ENCODE data around the gene HMX2. TPM values are rescaled to one million over a fixed set of nuclear protein-coding genes. Genes with fewer than 3 reads are reported as not detected.
A peak's percentile ranks its signal among the peaks of the same experiment; 100 is the strongest.

The HMX2 gene
- total and polyA plus RNA-seq, 7 experiments from 2014 or later = 0.14 to 0.24 TPM; not detected in 5

- ChIA-PET POLR2A (interaction anchor here (1.1 to 2.8 kb wide), 4 partner anchors 11 to 142 kb away, joined by 3 to 16 read pairs (median 8); no protein-coding TSS in a partner anchor), CTCF (interaction anchor here (1.2 kb wide), 1 partner anchor 13 kb away, joined by 4 read pairs; no protein-coding TSS in a partner anchor)
- Mint-ChIP-seq H3K4me3 (peak overlapping the region; percentile 76 to 91 (median 89)), H3K27me3 (peaks cover 31 to 64% (median 36%) of the 10 kb centered on the region in 5 donors), H3K36me3 (peaks cover 3 to 8% (median 4%) of the 10 kb centered on the region in 5 donors), H3K9me3 (peaks cover 0 to 4% (median 0%) of the 10 kb centered on the region in 11 donors), H3K4me1 (peaks cover 31 to 73% (median 60%) of the 10 kb centered on the region in 7 donors), H3K27ac (peak overlapping the region in 5 of 9 donors; percentile 22 to 70 (median 49))
- ATAC-seq = no peak
- Histone ChIP-seq H3K36me3 (ENCODE audit: control insufficient read depth in 2 of 3, insufficient read depth in 3 of 3, low read length in 3 of 3) (peaks cover 0 to 6% (median 0%) of the 10 kb centered on the region in 3 experiments), H3K27ac (ENCODE audit: low read depth, low read length) (no peak overlapping the region), H3K4me1 (ENCODE audit: control insufficient read depth in 2 of 2, insufficient read depth in 2 of 2, low read length in 2 of 2) (peaks cover 33 to 69% of the 10 kb centered on the region in 2 donors), H3K27me3 (ENCODE audit: control insufficient read depth in 2 of 2, insufficient read depth in 2 of 2, low read length in 2 of 2) (peaks cover 12 to 31% of the 10 kb centered on the region in 2 donors), H3K9me3 (ENCODE audit: control insufficient read depth in 2 of 3, low read length in 3 of 3) (no peaks in the 10 kb centered on the region), H3K4me3 (ENCODE audit: low read length) (peak overlapping the region; percentile 52)
- peak in 7 of 9 donors; percentile 37 to 65 (median 51) for DNase-seq
- intact Hi-C loops (cut with micrococcal nuclease) = loop anchor here (1.0 to 5.0 kb wide), 5 partner anchors 9 to 1177 kb away; no protein-coding TSS in a partner anchor
Observed at GRCh38 chr10:123149568-123150270, 1.8 kb downstream of the HMX2 start.

- peaks cover 31 to 67% of the 10 kb centered on the region in 2 donors for H3K4me1 ChIP-seq (ENCODE audit: control insufficient read depth in 2 of 2, insufficient read depth in 2 of 2, low read length in 2 of 2)
- H3K4me3 Mint-ChIP-seq = peak overlapping the region; percentile 76 to 91 (median 86)
- peaks cover 0 to 4% (median 0%) of the 10 kb centered on the region in 11 donors for H3K9me3 Mint-ChIP-seq
- H3K27me3 Mint-ChIP-seq = peaks cover 24 to 57% (median 29%) of the 10 kb centered on the region in 5 donors
- no peaks in the 10 kb centered on the region for H3K9me3 ChIP-seq (ENCODE audit: control insufficient read depth in 2 of 3, low read length in 3 of 3)
- peaks cover 0 to 7% (median 0%) of the 10 kb centered on the region in 3 experiments for H3K36me3 ChIP-seq (ENCODE audit: control insufficient read depth in 2 of 3, insufficient read depth in 3 of 3, low read length in 3 of 3)
- peak overlapping the region; percentile 54 for H3K4me3 ChIP-seq (ENCODE audit: low read length)
- peaks cover 10 to 27% of the 10 kb centered on the region in 2 donors for H3K27me3 ChIP-seq (ENCODE audit: control insufficient read depth in 2 of 2, insufficient read depth in 2 of 2, low read length in 2 of 2)
- H3K27ac Mint-ChIP-seq = peak overlapping the region in 4 of 9 donors; percentile 5 to 49 (median 47)
- intact Hi-C loops (cut with micrococcal nuclease) = loop anchor here (1.0 to 5.0 kb wide), 4 partner anchors 17 to 1178 kb away; no protein-coding TSS in a partner anchor
- H3K27ac ChIP-seq (ENCODE audit: low read depth, low read length) = no peak overlapping the region
- DNase-seq = peak in 1 of 9 donors; percentile 30
- ChIA-PET CTCF (interaction anchor here (0.6 to 1.2 kb wide), 3 partner anchors 12 to 139 kb away, joined by 3 to 4 read pairs (median 3); no protein-coding TSS in a partner anchor), POLR2A (interaction anchor here (0.8 to 2.8 kb wide), 5 partner anchors 10 to 142 kb away, joined by 3 to 16 read pairs (median 4); no protein-coding TSS in a partner anchor)
- peaks cover 3 to 12% (median 4%) of the 10 kb centered on the region in 5 donors for H3K36me3 Mint-ChIP-seq
- no peak for ATAC-seq
- H3K4me1 Mint-ChIP-seq = peaks cover 26 to 71% (median 58%) of the 10 kb centered on the region in 7 donors
Observed at GRCh38 chr10:123150271-123150985, 2.5 kb downstream of the HMX2 start.

GRCh38 chr10:123150986-123151736 lies 3.2 kb downstream of the HMX2 start:
- Histone ChIP-seq H3K27me3 (ENCODE audit: control insufficient read depth in 2 of 2, insufficient read depth in 2 of 2, low read length in 2 of 2) (peaks cover 10 to 20% of the 10 kb centered on the region in 2 donors), H3K36me3 (ENCODE audit: control insufficient read depth in 2 of 3, insufficient read depth in 3 of 3, low read length in 3 of 3) (peaks cover 0 to 9% (median 3%) of the 10 kb centered on the region in 3 experiments), H3K4me1 (ENCODE audit: control insufficient read depth in 2 of 2, insufficient read depth in 2 of 2, low read length in 2 of 2) (peaks cover 30 to 67% of the 10 kb centered on the region in 2 donors), H3K27ac (ENCODE audit: low read depth, low read length) (no peak overlapping the region), H3K4me3 (ENCODE audit: low read length) (peak overlapping the region; percentile 54), H3K9me3 (ENCODE audit: control insufficient read depth in 2 of 3, low read length in 3 of 3) (no peaks in the 10 kb centered on the region)
- H3K9me3 Mint-ChIP-seq = peaks cover 0 to 4% (median 0%) of the 10 kb centered on the region in 11 donors
- peak overlapping the region in 3 of 9 donors; percentile 19 to 42 (median 28) for H3K27ac Mint-ChIP-seq
- peaks cover 24 to 72% (median 60%) of the 10 kb centered on the region in 7 donors for H3K4me1 Mint-ChIP-seq
- ChIA-PET POLR2A (interaction anchor here (0.8 to 2.8 kb wide), 6 partner anchors 9 to 143 kb away, joined by 3 to 16 read pairs (median 4); no protein-coding TSS in a partner anchor), CTCF (interaction anchor here (0.6 kb wide), 3 partner anchors 76 to 140 kb away, joined by 3 read pairs; no protein-coding TSS in a partner anchor)
- peaks cover 4 to 17% (median 6%) of the 10 kb centered on the region in 5 donors for H3K36me3 Mint-ChIP-seq
- peak in 3 of 9 donors; percentile 18 to 44 (median 44) for DNase-seq
- H3K27me3 Mint-ChIP-seq = peaks cover 17 to 50% (median 24%) of the 10 kb centered on the region in 5 donors
- ATAC-seq = no peak
- H3K4me3 Mint-ChIP-seq = peak overlapping the region; percentile 73 to 91 (median 86)
- intact Hi-C loops (cut with micrococcal nuclease) = loop anchor here (1.0 to 5.0 kb wide), 4 partner anchors 18 to 1179 kb away; no protein-coding TSS in a partner anchor

- H3K27me3 ChIP-seq (ENCODE audit: control insufficient read depth in 2 of 2, insufficient read depth in 2 of 2, low read length in 2 of 2) = peaks cover 10 to 19% of the 10 kb centered on the region in 2 donors
- H3K4me1 ChIP-seq (ENCODE audit: control insufficient read depth in 2 of 2, insufficient read depth in 2 of 2, low read length in 2 of 2) = peaks cover 34 to 66% of the 10 kb centered on the region in 2 donors
- H3K36me3 ChIP-seq (ENCODE audit: control insufficient read depth in 2 of 3, insufficient read depth in 3 of 3, low read length in 3 of 3) = peaks cover 0 to 14% (median 9%) of the 10 kb centered on the region in 3 experiments
- no peak overlapping the region for H3K27ac ChIP-seq (ENCODE audit: low read depth, low read length)
- DNase-seq (no peak), ATAC-seq (no peak)
- Mint-ChIP-seq H3K4me1 (peaks cover 25 to 74% (median 63%) of the 10 kb centered on the region in 7 donors), H3K27ac (peak overlapping the region in 3 of 9 donors; percentile 19 to 42 (median 21)), H3K4me3 (peak overlapping the region; percentile 73 to 91 (median 86)), H3K9me3 (peaks cover 0 to 4% (median 0%) of the 10 kb centered on the region in 11 donors), H3K27me3 (peaks cover 14 to 46% (median 22%) of the 10 kb centered on the region in 5 donors), H3K36me3 (peaks cover 4 to 23% (median 11%) of the 10 kb centered on the region in 5 donors)
- intact Hi-C loops (cut with micrococcal nuclease) = loop anchor here (5.0 kb wide), 3 partner anchors 91 to 1179 kb away; no protein-coding TSS in a partner anchor
- no peaks in the 10 kb centered on the region for H3K9me3 ChIP-seq (ENCODE audit: control insufficient read depth in 2 of 3, low read length in 3 of 3)
- CTCF ChIA-PET = no interaction called here
- H3K4me3 ChIP-seq (ENCODE audit: low read length) = peak overlapping the region; percentile 54
- POLR2A ChIA-PET = interaction anchor here (0.6 to 2.5 kb wide), 4 partner anchors 12 to 128 kb away, joined by 3 to 13 read pairs (median 4); no protein-coding TSS in a partner anchor
Observed at GRCh38 chr10:123151737-123152135, 3.8 kb downstream of the HMX2 start.

- H3K9me3 ChIP-seq (ENCODE audit: control insufficient read depth in 2 of 3, low read length in 3 of 3) = no peaks in the 10 kb centered on the region
- H3K4me1 Mint-ChIP-seq = peaks cover 37 to 85% (median 74%) of the 10 kb centered on the region in 7 donors
- peaks cover 8 to 38% (median 24%) of the 10 kb centered on the region in 5 donors for H3K36me3 Mint-ChIP-seq
- H3K4me3 ChIP-seq (ENCODE audit: low read length) = peak overlapping the region; percentile 92
- ChIA-PET CTCF (interaction anchor here (0.6 to 2.0 kb wide), 6 partner anchors 13 to 148 kb away, joined by 3 to 9 read pairs (median 5); no protein-coding TSS in a partner anchor), POLR2A (interaction anchor here (0.8 to 2.4 kb wide), 12 partner anchors 8 to 781 kb away, joined by 3 to 31 read pairs (median 4); partner anchors contain the start of genes ACADSB, C10orf88, IKZF5 and PLEKHA1)
- H3K4me3 Mint-ChIP-seq = peak overlapping the region; percentile 93 to 100 (median 99)
- H3K27ac Mint-ChIP-seq = peak overlapping the region; percentile 85 to 100 (median 96)
- intact Hi-C loops (cut with micrococcal nuclease) = loop anchor here (1.0 to 5.0 kb wide), 16 partner anchors 18 to 1763 kb away; partner anchors contain the start of genes C10orf88 (in 2 of the 2), FAM24B (in 2 of the 2), IKZF5 (in 2 of the 2) and LHPP (in 2 of the 2)
- peaks cover 0 to 26% (median 9%) of the 10 kb centered on the region in 3 experiments for H3K36me3 ChIP-seq (ENCODE audit: control insufficient read depth in 2 of 3, insufficient read depth in 3 of 3, low read length in 3 of 3)
- ATAC-seq (no peak), DNase-seq (no peak)
- H3K27me3 ChIP-seq (ENCODE audit: control insufficient read depth in 2 of 2, insufficient read depth in 2 of 2, low read length in 2 of 2) = peaks cover 10% of the 10 kb centered on the region in 2 donors
- peaks cover 7 to 36% (median 14%) of the 10 kb centered on the region in 5 donors for H3K27me3 Mint-ChIP-seq
- H3K27ac ChIP-seq (ENCODE audit: low read depth, low read length) = peak overlapping the region; percentile 80
- peaks cover 34 to 69% of the 10 kb centered on the region in 2 donors for H3K4me1 ChIP-seq (ENCODE audit: control insufficient read depth in 2 of 2, insufficient read depth in 2 of 2, low read length in 2 of 2)
- peaks cover 0 to 4% (median 0%) of the 10 kb centered on the region in 11 donors for H3K9me3 Mint-ChIP-seq
Observed at GRCh38 chr10:123153486-123154091, 5.7 kb downstream of the HMX2 start.

All from naive thymus-derived CD4-positive, alpha-beta T cell (primary cell).